B cell (primary cell): ENCODE data around the gene NR1H2. TPM values are rescaled to one million over a fixed set of nuclear protein-coding genes. Genes with fewer than 3 reads are reported as not detected.

ENCODE experiments used
- ATAC-seq: fragments of 200-7000 bp; cut with Tn5 transposase; one replicate; pipeline ENCODE4 v1.10.0; 2021; ENCODE audit warnings: low read depth, mild to moderate bottlenecking, moderate number of reproducible peaks, moderate library complexity
- CTCF ChIA-PET: fragments of 350-600 bp; sonication (Branson Sonifier 250); formaldehyde crosslinking; loops from one replicate; lab custom pipeline; 2021; ENCODE audit warnings: antibody characterized with exemption, inconsistent platforms; lab: Charles Lee
- POLR2A ChIA-PET: fragments of 350-600 bp; sonication (Branson Sonifier 250); formaldehyde crosslinking; loops from one replicate; lab custom pipeline; 2021; ENCODE audit warnings: antibody characterized with exemption; lab: Charles Lee
- DNase-seq: peaks from one replicate; pipeline ENCODE4 v3.0.0; 2013
- H2AFZ ChIP-seq: 2 replicates; pipeline ENCODE4 v1.6.1; 2012; ENCODE audit warnings: mild to moderate bottlenecking, low read depth, low read length; ENCODE audit not compliant: insufficient read depth, poor library complexity, severe bottlenecking
- H3K27ac ChIP-seq, 2 donors: 1 replicate in 1 of 2; 2 replicates in 1 of 2; pipeline ENCODE4 v1.5.1; 2012 to 2013; ENCODE audit warnings: low read length in 2 of 2, mild to moderate bottlenecking in 2 of 2, moderate library complexity in 1 of 2
- H3K27me3 ChIP-seq, 4 experiments: fragments of 200-600 bp in 1 of 4; sonication (generic) in 1 of 4; replicated peaks in 1 of 4; 1 replicate in 2 of 4; 2 replicates in 2 of 4; pipeline versions ENCODE4 v1.6.1 to v1.7.0; 2013 to 2016; ENCODE audit warnings: low read length in 3 of 4, mild to moderate bottlenecking in 2 of 4, mixed read lengths in 1 of 4, moderate library complexity in 1 of 4; ENCODE audit not compliant: insufficient read depth in 4 of 4, control insufficient read depth in 3 of 4; ENCODE audit errors: control extremely low read depth in 1 of 4
- H3K36me3 ChIP-seq, 2 experiments: replicated peaks in 1 of 2; 1 replicate in 1 of 2; 2 replicates in 1 of 2; pipeline versions ENCODE4 v1.6.1 to v1.7.1; 2013; ENCODE audit warnings: low read length in 1 of 2; ENCODE audit not compliant: insufficient read depth in 2 of 2, control insufficient read depth in 1 of 2; ENCODE audit errors: control extremely low read depth in 1 of 2, extremely low read depth in 1 of 2
- H3K4me1 ChIP-seq, 2 donors: fragments of 200-600 bp in 1 of 2; sonication (generic) in 1 of 2; 1 replicate in 1 of 2; 2 replicates in 1 of 2; pipeline versions ENCODE4 v1.5.1 to v1.6.1; 2013 to 2017; ENCODE audit warnings: low read length in 2 of 2; ENCODE audit not compliant: control insufficient read depth in 2 of 2, insufficient read depth in 2 of 2
- H3K4me2 ChIP-seq: replicated peaks from 2 replicates; pipeline ENCODE3; 2012; ENCODE audit warnings: mild to moderate bottlenecking, low read depth, low read length; ENCODE audit not compliant: poor library complexity, severe bottlenecking
- H3K4me3 ChIP-seq, 5 experiments: fragments of 200-600 bp in 1 of 5; sonication (generic) in 1 of 5; 1 replicate in 3 of 5; 2 replicates in 2 of 5; pipeline versions ENCODE4 v1.5.1 to v1.7.0; 2011 to 2016; ENCODE audit warnings: low read length in 4 of 5, mild to moderate bottlenecking in 4 of 5, low read depth in 2 of 5, control low read depth in 1 of 5, moderate library complexity in 1 of 5; ENCODE audit not compliant: insufficient read depth in 1 of 5; ENCODE audit errors: control extremely low read depth in 1 of 5, extremely low read depth in 1 of 5
- H3K79me2 ChIP-seq: fragments of 200-600 bp; sonication (generic); one replicate; pipeline ENCODE4 v1.6.0; 2016; ENCODE audit warnings: low read length; ENCODE audit not compliant: control insufficient read depth, insufficient read depth
- H3K9ac ChIP-seq: fragments of 200-600 bp; sonication (generic); 2 replicates; pipeline ENCODE4 v1.6.1; 2017; ENCODE audit warnings: mild to moderate bottlenecking, low read length, moderate library complexity
- H3K9me3 ChIP-seq, 3 donors: one replicate each; pipeline versions ENCODE4 v1.6.1 to v1.7.1; 2013; ENCODE audit warnings: low read length in 2 of 3; ENCODE audit not compliant: control insufficient read depth in 2 of 3, insufficient read depth in 1 of 3; ENCODE audit errors: control extremely low read depth in 1 of 3
- H4K20me1 ChIP-seq: 2 replicates; pipeline ENCODE4 v1.6.0; 2012; ENCODE audit warnings: mild to moderate bottlenecking, low read length; ENCODE audit not compliant: insufficient read depth, control insufficient read depth, poor library complexity, severe bottlenecking
- H3K27ac Mint-ChIP-seq: one replicate; pipeline ENCODE4 v1.8.0; 2021; ENCODE audit warnings: mixed read lengths
- H3K27me3 Mint-ChIP-seq: one replicate; pipeline ENCODE4 v1.8.0; 2021; ENCODE audit warnings: mixed read lengths
- H3K4me1 Mint-ChIP-seq: one replicate; pipeline ENCODE4 v1.8.0; 2021; ENCODE audit warnings: mixed read lengths
- H3K4me3 Mint-ChIP-seq: one replicate; pipeline ENCODE4 v1.8.0; 2021; ENCODE audit warnings: mixed read lengths
- H3K9me3 Mint-ChIP-seq: one replicate; pipeline ENCODE4 v1.8.0; 2022; ENCODE audit warnings: mixed read lengths; ENCODE audit not compliant: insufficient read depth
- EZH2 ChIP-seq: IDR thresholded peaks from 2 replicates; pipeline ENCODE4 v1.6.1; 2012; ENCODE audit warnings: borderline replicate concordance, low read depth, mild to moderate bottlenecking, moderate library complexity, low read length; ENCODE audit not compliant: insufficient read depth, poor library complexity, severe bottlenecking
- WGBS: methylation state at CpG from one replicate; pipeline ENCODE4 v1.1.5; 2013; ENCODE audit warnings: missing lambda C conversion rate; ENCODE audit not compliant: insufficient coverage; 5-methylcytosine and 5-hydroxymethylcytosine counted together
- intact Hi-C: fragments of 100-400 bp; cut with micrococcal nuclease; formaldehyde crosslinking; loops from one replicate; pipeline ENCODE4 v1.10.0; 2022
- polyA plus RNA-seq: library from polyadenylated mRNA; depleted of rRNA; stranded (reverse); fragments of >200 nt; gene quantifications from 2 replicates; pipeline ENCODE4 v1.2.3, GENCODE V29; 2012
- total RNA-seq, 2 donors: library from RNA; stranded (reverse); fragments of 120-200 nt in 1 of 2; gene quantifications; 1 replicate in 1 of 2; 2 replicates in 1 of 2; pipeline versions ENCODE4 v1.2.3 to v1.2.4, GENCODE V29; 2013 to 2022
- TF ChIP-seq, protein P1 (sequence below): fragments of 200-600 bp; IDR thresholded peaks from one replicate; pipeline ENCODE4 v1.8.0; 2022; ENCODE audit warnings: antibody characterized with exemption, mild to moderate bottlenecking

The NR1H2 gene
- total and polyA plus RNA-seq, 2 donors (not counting 1 experiment from before 2014, with no cell fraction given), result 116 to 164 TPM

- Histone ChIP-seq H3K4me1 (peaks cover 10 to 22% of the 10 kb centered on the region in 2 donors), H3K9me3 (no peaks in the 10 kb centered on the region), H3K36me3 (peaks cover 1 to 56% of the 10 kb centered on the region in 2 experiments), H3K79me2 (peaks cover 17% of the 10 kb centered on the region), H3K4me3 (no peak overlapping the region), H3K9ac (no peak overlapping the region), H3K4me2 (no peak overlapping the region), H3K27me3 (no peaks in the 10 kb centered on the region), H3K27ac (no peak overlapping the region), H4K20me1 (peaks cover 50% of the 10 kb centered on the region), H2AFZ (no peak overlapping the region)
- WGBS, result over 99% methylated on average over 10 of the region's 10 CpGs
- no peak overlapping the region for H3K27ac Mint-ChIP-seq
- H3K9me3 Mint-ChIP-seq, result no peaks in the 10 kb centered on the region
- POLR2A ChIA-PET, result no interaction called here
- peaks cover 27% of the 10 kb centered on the region for H3K4me1 Mint-ChIP-seq
- ATAC-seq (no peak), DNase-seq (peak; percentile 20)
- intact Hi-C loops, result no loop called here
- TF ChIP-seq, protein P1, sequence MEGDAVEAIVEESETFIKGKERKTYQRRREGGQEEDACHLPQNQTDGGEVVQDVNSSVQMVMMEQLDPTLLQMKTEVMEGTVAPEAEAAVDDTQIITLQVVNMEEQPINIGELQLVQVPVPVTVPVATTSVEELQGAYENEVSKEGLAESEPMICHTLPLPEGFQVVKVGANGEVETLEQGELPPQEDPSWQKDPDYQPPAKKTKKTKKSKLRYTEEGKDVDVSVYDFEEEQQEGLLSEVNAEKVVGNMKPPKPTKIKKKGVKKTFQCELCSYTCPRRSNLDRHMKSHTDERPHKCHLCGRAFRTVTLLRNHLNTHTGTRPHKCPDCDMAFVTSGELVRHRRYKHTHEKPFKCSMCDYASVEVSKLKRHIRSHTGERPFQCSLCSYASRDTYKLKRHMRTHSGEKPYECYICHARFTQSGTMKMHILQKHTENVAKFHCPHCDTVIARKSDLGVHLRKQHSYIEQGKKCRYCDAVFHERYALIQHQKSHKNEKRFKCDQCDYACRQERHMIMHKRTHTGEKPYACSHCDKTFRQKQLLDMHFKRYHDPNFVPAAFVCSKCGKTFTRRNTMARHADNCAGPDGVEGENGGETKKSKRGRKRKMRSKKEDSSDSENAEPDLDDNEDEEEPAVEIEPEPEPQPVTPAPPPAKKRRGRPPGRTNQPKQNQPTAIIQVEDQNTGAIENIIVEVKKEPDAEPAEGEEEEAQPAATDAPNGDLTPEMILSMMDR, result no peak
- H3K4me3 Mint-ChIP-seq, result no peak overlapping the region
- no peaks in the 10 kb centered on the region for H3K27me3 Mint-ChIP-seq
- CTCF ChIA-PET, result no interaction called here
Observed at GRCh38 chr19:50378863-50379236, 2.6 kb downstream of the NR1H2 start.

- no peaks in the 10 kb centered on the region for H3K9me3 ChIP-seq
- peaks cover 12 to 25% of the 10 kb centered on the region in 2 donors for H3K4me1 ChIP-seq
- H4K20me1 ChIP-seq, result peaks cover 50% of the 10 kb centered on the region
- H3K27ac Mint-ChIP-seq, result no peak overlapping the region
- H3K79me2 ChIP-seq, result peaks cover 19% of the 10 kb centered on the region
- WGBS, result 95% methylated on average over 9 of the region's 11 CpGs
- peaks cover 1 to 56% of the 10 kb centered on the region in 2 experiments for H3K36me3 ChIP-seq
- H3K9ac ChIP-seq, result no peak overlapping the region
- ChIA-PET POLR2A (no interaction called here), CTCF (no interaction called here)
- intact Hi-C loops, result no loop called here
- no peak overlapping the region for H3K4me3 ChIP-seq
- peak; percentile 18 for DNase-seq
- TF ChIP-seq EZH2, result no peak
- TF ChIP-seq, protein P1, result no peak
- no peak overlapping the region for H2AFZ ChIP-seq
- no peak overlapping the region for H3K4me3 Mint-ChIP-seq
- H3K27me3 ChIP-seq, result no peaks in the 10 kb centered on the region
- ATAC-seq, result no peak
- H3K4me1 Mint-ChIP-seq, result peaks cover 33% of the 10 kb centered on the region
- H3K9me3 Mint-ChIP-seq, result no peaks in the 10 kb centered on the region
- no peak overlapping the region for H3K27ac ChIP-seq
- no peaks in the 10 kb centered on the region for H3K27me3 Mint-ChIP-seq
- H3K4me2 ChIP-seq, result no peak overlapping the region
Observed at GRCh38 chr19:50379602-50380001, 3.3 kb downstream of the NR1H2 start.
